Right lobe of liver (tissue), 4 donors: Measurements from ENCODE around the gene VAV2.

Experiments used
- POLR2A ChIP-seq: fragments of 450-650 bp; IDR thresholded peaks from one replicate; pipeline ENCODE4 v1.6.1; 2017; ENCODE audit warnings: antibody characterized with exemption, mild to moderate bottlenecking
- TF ChIP-seq, protein P1 (sequence below), 4 donors: fragments of 200-600 bp in 3 of 4; fragments of 450-650 bp in 1 of 4; IDR thresholded peaks; one replicate each; pipeline versions ENCODE4 v1.5.1 to v1.8.0; 2016 to 2022; ENCODE audit warnings: antibody characterized with exemption in 4 of 4, mild to moderate bottlenecking in 2 of 4
- donor health status: DM: no; HTN: no; CAD: no.
- donor health status: DM: no; HTN: no; CAD: no.
- donor health status: DM: no; HTN: yes; CAD: no.

DNA sequence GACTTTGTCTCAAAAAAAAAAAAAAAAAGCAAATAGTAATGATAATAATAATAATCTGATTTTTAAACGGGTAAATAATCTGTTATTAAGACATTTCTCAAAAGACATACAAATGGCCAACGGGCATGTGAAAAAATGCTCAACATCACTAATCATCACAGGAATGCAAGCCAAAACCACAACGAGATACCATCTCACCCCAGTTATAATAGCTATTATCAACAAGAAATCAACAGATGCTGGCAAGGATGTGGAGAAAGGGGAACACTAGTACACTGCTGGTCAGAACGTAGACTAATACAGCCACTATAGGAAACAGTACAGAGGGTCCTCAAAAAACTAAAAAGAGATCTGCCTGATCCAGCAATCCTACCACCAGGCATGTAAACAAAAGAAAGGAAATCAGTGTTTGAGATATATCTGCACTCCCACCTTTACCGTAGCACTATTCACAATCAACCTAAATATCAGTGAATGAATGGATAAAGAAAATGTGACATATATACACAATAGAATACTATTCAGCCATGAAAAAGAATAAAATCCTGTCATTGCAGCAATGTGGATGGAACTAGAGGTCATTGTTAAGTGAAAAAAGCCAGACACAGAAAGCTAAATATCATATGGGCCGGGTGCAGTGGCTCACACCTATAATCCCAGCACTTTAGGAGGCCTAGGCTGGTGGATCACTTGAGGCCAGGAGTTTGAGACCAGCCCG, 24.9 kb downstream of the VAV2 start:
- TF ChIP-seq, protein P1, sequence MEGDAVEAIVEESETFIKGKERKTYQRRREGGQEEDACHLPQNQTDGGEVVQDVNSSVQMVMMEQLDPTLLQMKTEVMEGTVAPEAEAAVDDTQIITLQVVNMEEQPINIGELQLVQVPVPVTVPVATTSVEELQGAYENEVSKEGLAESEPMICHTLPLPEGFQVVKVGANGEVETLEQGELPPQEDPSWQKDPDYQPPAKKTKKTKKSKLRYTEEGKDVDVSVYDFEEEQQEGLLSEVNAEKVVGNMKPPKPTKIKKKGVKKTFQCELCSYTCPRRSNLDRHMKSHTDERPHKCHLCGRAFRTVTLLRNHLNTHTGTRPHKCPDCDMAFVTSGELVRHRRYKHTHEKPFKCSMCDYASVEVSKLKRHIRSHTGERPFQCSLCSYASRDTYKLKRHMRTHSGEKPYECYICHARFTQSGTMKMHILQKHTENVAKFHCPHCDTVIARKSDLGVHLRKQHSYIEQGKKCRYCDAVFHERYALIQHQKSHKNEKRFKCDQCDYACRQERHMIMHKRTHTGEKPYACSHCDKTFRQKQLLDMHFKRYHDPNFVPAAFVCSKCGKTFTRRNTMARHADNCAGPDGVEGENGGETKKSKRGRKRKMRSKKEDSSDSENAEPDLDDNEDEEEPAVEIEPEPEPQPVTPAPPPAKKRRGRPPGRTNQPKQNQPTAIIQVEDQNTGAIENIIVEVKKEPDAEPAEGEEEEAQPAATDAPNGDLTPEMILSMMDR (IDR thresholded peaks at IDR 0.05): no peak
- no peak for TF ChIP-seq POLR2A
